Myocyte (in vitro differentiated cells): ENCODE measurements around the gene PCK2. TPM values are rescaled to one million over a fixed set of nuclear protein-coding genes. Genes with fewer than 3 reads are reported as not detected.

Experiments used
- DNase-seq: peaks from one replicate; pipeline ENCODE4 v3.0.0-alpha.2; 2012; ENCODE audit warnings: low read depth
- total RNA-seq: library from RNA; depleted of rRNA; stranded (reverse); fragments of >200 nt; gene quantifications from 2 replicates; pipeline ENCODE4 v1.2.3, GENCODE V29; 2014

PCK2 gene
- total RNA-seq, 1 donor from 2014 or later, result 8.2 TPM

DNA sequence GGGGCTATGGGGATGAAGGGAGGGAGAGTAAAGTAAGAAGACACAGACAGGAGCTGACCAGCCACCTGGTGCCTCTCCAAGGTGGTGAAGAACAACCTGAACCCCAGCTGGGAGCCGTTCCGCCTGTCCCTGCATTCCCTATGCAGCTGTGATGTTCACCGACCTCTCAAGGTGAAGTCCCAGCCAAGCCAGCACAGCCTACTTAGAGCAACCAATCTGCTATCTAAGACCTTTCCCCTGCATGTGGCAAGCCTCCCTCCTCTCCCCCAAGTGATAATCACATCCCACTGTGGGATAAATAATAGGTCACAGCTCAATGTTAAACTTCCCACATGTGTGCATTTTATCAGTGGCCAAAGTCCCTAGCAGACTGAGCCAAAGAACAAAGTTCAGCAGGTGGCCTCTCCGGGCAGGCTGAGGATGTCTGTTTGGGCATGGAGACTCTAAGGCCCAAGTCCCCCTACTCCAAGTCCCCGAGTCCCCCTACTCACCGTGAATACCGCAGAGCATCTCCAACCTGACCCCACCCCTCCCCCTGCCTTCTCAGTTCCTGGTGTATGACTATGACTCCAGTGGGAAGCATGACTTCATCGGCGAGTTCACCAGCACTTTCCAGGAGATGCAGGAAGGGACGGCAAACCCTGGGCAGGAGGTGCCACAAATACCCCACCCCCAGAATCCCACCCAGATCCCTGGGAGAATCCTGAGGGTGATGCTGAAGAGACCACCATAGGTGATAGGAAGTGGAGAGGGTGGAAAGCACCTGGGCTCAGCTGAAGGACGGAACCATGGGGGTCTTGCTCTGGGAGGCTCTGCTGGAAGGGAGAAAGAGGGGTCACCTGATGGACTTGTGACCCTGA, 19.3 kb upstream of the PCK2 start:
- no peak for DNase-seq

DNA sequence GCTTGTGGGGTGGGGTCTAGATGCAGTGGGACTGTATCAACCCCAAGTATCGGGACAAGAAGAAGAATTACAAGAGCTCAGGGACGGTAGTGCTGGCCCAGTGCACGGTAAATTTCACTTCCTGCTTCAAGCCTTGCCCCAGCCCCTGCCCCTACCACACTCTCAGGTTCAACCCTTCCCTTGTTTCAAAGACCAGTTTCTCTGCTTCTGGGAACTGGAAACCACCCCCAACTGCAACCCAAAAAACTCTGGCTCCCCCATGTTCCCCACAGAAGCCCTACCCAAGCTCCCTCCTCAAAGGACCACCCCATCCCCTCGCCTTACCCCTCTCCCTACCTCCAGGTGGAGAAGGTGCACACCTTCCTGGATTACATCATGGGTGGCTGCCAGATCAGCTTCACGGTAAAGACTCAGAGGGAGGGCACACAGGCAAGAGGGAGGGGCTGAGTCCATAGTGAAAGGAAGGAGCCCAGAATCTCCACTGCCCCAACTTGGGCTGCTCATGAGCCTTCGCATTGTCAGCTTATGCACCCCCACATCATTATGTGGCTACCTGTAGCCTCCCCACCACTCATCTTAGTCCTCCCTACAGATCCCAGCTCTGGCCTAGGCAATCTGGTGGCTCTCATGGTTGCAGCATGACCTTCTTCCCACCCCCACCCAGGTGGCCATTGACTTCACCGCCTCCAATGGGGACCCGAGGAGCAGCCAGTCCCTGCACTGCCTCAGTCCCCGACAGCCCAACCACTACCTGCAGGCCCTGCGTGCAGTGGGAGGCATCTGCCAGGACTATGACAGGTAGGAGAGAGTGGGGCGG, 18.4 kb upstream of the PCK2 start:
- DNase-seq, result no peak

DNA sequence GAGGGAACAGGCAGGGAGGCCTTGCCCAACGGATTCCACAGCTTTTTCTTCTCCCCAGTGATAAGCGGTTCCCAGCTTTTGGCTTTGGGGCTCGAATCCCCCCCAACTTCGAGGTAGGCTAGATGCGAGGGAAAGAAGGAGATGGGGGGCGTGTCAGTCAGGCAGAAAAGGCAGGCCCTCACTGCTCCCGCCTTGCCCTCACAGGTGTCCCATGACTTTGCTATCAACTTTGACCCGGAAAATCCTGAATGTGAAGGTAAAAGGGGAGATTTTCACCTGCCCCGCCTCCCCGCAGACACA, 17.9 kb upstream of the PCK2 start:
- DNase-seq, result no peak

DNA sequence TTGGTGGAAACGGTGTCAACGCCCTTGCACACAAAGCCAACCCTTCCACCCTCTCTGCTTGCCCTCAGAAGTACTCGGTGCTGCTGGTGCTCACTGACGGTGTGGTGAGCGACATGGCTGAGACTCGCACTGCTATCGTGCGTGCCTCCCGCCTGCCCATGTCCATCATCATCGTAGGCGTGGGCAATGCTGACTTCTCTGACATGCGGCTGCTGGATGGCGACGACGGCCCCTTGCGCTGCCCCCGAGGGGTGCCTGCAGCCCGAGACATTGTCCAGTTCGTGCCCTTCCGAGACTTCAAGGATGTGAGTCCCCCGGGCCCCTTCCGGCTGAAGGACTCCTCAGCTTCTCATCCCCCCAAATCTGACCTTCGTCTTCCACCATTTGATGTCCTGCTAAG, 17.0 kb upstream of the PCK2 start:
- DNase-seq, result no peak

DNA sequence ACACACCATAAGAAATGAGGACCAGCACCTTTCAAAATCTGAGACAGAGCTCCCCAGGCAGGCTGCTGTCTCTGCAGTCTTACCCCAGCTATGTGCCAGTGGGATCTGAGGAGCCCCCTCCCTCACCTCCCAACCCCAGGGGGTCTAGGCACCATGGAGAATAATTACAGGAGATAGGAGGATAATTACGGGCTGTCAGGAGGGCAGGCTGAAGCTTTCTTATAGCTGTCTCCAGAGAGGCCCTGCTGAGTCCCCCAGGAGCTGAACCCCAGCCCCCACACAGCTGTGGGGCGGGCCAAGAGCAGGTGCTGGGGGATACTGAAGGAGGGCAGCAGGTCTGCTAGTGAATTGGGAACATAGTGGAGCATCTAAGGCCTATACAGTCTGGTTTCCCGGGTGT, 16.0 kb upstream of the PCK2 start:
- DNase-seq, result no peak

DNA sequence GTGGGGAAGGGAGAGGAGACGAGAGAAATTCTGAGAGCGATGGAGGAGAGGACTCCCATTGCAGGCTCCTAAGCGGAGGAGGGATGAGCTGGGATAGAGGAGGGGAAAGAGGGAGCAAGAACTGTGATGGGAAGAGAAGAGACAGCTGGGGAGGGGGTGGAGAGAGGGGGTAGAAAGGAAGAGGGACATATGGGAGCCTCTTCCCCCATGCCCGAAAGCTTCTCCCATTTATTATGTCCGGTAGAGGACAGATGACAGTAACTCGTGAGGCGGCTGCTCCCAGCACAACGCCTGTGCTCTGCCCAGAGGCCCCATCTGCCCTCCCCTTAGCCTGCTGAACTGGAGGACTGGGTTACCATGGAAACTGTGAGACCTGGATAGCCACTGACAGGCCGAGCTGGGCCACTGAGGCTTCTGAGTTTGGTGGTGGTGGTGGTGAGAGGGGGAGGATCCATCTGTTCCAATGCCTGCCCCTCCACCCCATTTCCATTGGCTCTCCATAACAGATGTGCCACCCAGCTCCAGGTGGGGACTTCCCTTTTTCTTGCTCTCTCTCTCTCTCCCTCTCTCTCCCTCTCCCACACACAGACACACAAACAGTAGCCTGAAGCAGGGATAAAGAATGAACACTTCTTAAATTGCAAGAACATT, 14.5 kb upstream of the PCK2 start:
- DNase-seq, result no peak

DNA sequence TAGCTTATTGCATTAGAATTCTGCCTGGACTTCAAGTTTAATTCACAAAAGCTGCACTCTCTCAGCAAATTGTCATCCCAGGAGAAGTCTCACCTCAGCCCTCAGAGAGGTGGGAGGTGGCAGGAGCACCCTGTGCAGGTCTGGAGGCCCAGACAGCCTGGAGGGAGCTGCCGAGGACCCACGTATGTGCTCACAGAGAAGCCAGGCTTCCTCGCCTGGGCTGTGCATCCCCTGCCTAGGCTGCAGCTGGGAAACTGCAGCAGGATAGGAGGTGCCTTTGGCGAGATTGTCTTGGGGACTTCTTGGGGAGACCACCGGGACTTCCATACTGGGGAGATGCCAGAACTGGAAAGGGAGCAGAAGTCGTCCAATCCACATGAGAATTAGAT, 14.0 kb upstream of the PCK2 start:
- DNase-seq, result no peak

DNA sequence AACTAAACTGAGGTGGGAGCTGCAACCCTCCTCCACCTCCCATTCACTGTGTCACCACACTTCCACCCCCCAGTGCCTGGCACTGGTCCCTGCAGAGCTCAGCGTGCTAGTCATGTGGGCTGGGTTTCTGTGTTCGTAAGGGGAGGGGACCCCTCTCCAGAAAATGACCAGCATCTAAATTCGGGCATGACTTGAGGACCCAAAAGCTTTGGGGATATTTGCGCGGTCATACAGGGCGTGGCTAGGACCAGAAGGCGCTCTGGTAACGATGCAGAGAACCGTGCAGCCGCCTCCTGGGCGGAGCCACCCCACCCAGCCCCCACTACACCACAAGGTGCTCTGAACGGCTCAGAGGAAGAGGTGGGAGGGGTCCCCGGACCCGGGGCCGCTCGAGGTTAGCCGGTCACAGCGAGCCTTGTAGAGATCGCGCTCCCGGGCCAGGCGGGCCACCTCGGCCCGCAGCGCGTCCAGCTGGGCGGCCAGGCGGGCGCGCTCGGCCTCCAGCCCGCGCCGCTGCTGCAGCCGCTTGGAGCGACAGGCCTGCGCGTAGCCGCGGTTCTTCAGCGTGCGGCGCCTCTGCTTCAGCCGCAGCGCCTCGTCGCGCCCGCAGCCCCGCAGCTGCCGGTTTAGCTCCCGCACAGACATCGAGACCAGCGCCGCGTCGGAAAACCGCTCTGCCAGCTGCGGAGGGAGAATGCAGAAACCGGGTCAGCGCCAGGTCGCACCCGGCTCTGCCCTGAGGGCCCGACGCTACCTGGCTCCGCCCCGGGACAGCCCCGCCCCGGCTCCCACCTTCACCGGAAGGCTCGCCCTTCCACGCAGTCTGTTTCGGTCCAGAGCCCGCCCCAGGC, 13.0 kb upstream of the PCK2 start:
- peak; percentile 21 for DNase-seq

DNA sequence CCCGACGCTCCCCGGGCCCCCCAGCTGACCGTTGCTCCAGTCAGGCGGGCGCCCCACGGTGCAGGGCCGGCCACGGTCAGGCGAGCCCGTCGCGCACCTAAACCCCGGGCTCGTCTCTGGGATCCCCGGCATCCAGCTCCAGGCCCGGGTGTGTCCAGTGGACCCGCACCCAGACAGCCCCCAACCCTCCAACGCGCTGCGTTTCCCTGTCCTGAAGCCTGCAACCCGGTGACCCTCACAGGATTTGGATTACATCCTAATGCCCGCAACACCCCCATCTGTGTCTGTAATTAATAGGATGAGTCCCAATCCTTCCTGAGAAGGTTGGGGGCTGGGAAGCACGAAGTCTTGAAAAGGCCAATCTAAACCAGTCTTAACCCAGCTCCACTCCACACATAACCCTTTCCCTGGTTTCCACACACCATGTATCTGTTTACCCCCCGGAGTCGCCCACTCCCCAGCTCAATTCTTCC, 12.3 kb upstream of the PCK2 start:
- DNase-seq, result no peak

DNA sequence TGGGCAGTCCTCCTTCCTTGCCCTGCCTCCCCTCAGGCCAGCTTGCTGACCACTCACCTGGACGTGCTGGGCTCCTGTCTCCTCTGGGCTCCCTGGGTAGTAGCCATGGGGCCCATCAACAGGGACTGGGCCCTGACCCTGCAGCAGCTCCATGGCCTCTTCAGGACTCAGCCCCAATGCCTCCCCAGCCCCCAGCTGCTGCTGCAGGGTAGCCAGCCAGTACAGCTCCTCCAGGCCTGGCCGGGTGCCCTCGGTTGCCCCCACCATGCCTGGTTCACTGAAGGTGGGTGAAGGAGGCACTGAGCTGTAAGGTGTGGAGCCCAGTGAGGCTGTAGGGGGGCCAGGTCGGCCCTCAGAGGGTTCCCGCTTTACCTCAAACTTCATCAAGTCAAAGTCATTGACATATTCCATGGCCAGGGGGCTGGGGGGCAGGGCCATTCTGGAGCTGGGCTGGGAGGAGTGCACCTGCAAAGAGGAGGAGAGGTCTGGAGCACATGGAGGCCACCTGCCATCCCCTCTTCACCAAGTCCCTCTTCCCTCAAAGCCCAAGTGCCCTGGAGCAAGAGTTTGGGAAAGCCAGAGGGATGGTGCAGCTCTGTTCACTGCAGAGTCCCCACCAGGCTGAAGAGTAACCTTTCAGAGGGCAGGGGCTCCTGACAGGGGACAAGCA, 11.6 kb upstream of the PCK2 start:
- DNase-seq, result no peak

DNA sequence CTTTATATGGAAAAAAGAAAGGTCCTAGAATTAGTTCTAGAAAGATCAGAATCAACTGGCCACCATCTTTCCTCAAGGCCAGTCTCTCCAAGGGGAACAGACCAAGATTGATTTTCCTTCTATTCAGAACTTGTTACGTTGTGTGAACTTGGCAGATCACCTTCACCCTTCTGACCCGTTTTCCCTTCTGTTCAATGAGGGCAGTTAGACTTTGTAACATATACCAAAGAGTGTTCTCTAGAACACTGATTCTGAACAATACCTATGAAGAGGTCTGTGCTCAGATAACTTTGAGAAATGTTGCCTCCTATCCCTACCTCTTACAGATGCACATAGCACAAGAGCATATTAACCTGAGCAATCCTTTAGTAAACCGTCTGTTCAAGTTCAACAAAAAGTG, 10.6 kb upstream of the PCK2 start:
- no peak for DNase-seq

DNA sequence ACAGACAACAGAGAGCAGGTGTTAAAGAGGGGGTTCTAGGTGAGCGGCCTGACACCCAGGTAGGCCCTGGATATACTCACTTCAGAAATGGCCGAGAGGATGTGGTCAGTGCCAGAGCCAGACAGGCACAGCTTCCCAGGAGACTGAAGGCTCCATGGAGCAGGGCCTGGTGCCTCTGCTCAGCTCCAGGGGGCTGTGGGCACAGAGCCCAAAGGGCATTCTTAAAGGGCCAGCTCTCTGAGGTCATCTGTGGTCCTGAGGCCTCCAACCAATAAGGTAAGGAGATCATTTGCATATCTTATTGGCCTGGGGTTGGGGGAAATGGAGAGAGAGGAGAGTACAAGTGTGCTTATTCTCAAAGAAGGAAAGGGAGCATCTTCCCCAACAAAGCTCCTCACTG, 9.7 kb upstream of the PCK2 start:
- DNase-seq, result no peak

DNA sequence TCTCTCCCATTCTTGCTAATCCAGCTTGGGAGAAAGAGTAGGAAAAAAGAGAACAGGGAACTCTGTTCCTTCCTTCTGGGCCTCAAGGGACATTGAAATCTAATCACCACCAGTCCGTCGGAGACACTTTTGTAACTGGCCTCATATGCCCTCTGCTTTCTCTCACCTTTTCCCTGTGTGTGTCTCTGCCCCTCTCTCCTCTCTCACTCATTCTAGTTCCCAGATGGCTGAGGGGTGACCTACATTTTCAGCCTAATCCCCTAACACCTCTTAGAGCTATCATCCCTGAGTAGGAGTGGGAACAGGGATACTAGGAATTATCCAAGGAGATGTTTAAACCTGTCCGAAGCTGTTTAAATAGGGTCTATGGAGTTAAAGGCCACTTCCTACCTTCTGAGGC, 8.9 kb upstream of the PCK2 start:
- DNase-seq, result no peak

DNA sequence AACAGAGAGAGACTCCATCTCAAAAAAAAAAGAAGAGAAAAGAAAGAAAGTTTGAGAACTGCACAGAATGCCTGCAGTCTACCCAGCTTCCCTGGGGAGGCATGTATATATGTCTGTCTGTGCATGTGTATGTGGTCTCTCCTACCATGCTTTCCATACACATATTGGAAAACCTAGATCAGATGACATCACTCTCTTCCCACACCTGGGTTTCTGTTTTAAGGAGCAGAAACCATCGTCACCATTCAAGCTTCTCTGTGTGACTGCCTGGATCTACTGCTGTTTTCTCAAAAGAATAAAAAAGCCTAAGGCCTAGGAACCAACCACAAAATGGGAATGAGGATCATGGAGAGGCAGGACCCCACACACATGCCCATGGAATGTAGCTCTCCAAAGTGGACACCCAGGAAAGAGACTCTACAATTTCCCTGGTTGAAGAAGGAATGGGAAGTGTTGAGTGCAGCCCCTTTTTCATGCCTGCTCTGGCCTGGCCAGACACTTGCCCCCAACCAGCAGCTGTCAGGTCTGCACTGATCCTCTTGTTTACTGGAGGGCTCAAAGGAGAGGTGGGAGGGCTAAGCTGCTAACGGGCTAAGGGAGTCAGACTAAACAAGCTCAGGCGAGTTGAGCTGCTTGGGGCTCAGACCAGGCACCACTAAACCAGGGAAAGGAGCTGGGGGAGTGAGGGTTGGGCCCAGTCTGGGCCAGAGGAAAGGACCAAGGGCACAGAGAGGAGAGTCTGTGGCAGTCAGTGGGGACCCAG, 7.7 kb upstream of the PCK2 start:
- DNase-seq, result no peak

DNA sequence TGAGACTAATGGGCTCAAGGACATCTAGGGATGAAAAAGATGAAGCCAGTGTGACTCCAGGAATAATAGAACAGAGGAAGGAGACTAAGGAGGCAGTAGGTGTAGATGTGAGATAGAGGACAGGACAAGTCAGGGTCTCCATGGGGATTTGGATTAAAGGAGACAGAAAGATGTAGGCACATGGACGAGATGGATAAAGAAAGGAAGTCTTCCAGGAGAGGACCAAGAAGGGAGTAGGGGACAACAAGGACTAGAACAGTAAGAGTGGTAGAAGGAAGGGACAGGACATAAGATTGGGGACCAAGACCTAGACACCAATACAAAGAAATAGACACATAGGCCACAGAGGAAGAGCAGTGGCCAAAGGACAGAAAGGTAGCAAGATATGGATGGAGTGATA, 7.1 kb upstream of the PCK2 start:
- DNase-seq, result no peak

DNA sequence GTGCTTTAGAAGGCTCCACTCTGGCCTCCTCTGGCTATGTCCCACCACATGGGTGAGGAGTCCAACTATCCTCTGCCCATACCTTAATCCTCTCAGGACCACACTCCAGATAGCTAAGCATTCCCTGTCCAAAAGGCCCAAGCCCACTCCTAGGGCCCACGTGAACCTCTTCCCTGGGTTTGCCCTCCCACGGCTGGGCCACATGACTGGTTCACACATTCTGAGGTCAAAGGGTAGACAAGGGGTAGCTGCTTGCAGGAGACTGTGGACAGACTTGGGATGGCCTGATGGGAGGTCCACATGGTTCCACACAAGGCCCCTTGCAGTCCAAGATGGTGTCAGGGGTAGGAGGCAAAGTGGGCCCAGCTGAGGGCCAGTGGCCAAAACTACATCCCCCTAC, 6.0 kb upstream of the PCK2 start:
- DNase-seq, result no peak

DNA sequence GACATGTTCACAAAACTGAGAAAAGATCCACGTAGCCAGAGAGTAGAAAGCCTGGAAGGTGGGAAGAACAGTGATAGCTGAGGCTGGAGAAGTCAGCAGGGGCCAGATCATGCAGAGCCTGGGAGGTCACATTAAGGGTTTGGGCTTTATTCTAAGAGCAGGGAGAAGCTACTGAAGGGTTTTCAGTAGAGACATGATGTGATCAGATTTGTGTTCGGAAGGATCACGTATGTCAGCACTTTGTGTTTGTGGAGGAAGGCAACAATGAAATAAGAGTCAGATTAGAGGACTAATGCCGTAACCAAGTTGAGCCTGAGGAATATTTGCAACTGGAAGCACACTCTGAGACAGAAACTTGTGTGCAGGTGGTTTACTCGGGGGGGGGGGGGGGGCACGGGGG, 4.2 kb upstream of the PCK2 start:
- no peak for DNase-seq

DNA sequence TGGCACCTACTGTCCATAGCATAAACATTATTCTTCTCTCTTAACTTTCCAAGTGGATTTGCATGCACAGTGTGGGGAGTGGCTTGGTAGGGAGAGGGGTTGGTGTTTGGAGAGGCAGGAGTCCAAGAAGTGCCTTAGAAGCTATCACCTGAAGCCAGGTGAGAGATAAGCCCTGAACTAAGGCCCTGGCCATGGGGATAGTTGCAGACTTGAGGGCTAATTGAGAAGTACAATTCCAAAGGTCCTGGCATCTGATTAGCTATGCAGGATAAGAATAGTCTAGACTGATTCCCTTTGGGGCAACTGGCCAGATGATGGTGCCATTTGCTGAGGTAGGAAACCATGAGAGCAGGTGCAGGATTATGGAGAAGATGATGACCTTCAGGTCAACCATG, 2.0 kb upstream of the PCK2 start:
- DNase-seq, result peak; percentile 7

DNA sequence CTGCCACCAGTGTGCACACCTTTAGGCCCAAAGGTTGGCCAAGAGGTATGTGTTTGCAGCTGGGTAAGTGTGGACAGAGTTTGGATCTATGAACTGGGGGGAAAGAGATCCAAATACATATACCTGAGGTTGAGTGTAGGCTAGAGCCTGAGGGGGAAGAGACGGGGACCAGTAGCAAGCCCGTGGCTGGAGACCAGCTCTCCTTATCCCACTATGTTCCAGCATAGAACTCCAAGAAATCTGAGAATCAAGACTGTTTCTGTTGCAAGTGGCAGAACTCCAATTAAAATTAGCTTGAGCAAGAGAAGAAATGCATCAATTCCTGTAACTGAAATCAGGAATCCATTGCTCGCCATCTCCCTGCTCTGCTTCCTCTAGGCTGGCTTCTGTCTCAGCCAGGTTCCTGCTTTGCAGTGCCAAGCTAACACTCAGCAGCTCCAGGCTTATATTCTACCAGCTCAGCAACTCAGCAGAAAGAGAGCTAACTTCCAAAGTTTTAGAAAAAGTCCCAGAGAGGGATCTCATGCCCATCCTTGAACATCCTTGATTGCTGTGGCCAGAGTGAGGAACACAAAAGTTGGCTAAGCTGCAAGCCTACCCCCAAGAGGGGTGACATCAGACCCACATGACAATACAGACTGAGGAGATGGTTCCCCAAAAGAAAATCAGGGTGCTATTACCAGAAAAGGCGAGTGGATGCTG, 1.5 kb upstream of the PCK2 start:
- DNase-seq, result no peak
